K562 (cell line): ENCODE data around the gene JRKL. TPM values are rescaled to one million over a fixed set of nuclear protein-coding genes. Genes with fewer than 3 reads are reported as not detected.

Experiments used
- ATF4 ChIP-seq: fragments of 450-650 bp; formaldehyde crosslinking; IDR thresholded peaks from 2 replicates; pipeline ENCODE4 v1.4.0; 2022; ENCODE audit warnings: mild to moderate bottlenecking, moderate library complexity
- CBX1 ChIP-seq: sonication (generic); IDR thresholded peaks from 2 replicates; pipeline ENCODE4 v1.6.1; 2016; ENCODE audit warnings: antibody characterized with exemption, low read depth, mild to moderate bottlenecking
- GABPB2 ChIP-seq: fragments of 250-450 bp; sonication (Bioruptor Pico); conservative IDR thresholded peaks from 2 replicates; pipeline ENCODE4 v1.5.1; 2021; ENCODE audit warnings: mild to moderate bottlenecking
- KAT2B ChIP-seq: IDR thresholded peaks from one replicate; pipeline ENCODE4 v1.6.1; 2012; ENCODE audit warnings: low read depth, mild to moderate bottlenecking, control low read depth, inconsistent platforms, low read length, moderate library complexity
- KAT7 ChIP-seq: sonication (generic); formaldehyde crosslinking; IDR thresholded peaks from 2 replicates; pipeline ENCODE4 v1.8.0; 2022; ENCODE audit warnings: missing genetic modification reagents, mild to moderate bottlenecking, borderline replicate concordance
- NR3C1 ChIP-seq: sonication (generic); formaldehyde crosslinking; IDR thresholded peaks from 2 replicates; pipeline ENCODE4 v1.8.1; 2022; ENCODE audit warnings: missing genetic modification reagents
- TCF7 ChIP-seq: sonication (generic); IDR thresholded peaks from 2 replicates; pipeline ENCODE4 v1.6.1; 2016; ENCODE audit warnings: antibody characterized with exemption, borderline replicate concordance
- TRIM24 ChIP-seq, 2 experiments: fragments of 450-650 bp; IDR thresholded peaks; 2 replicates each; pipeline ENCODE4 v1.6.1; 2016
- U2AF1 ChIP-seq: fragments of 200-400 bp; formaldehyde crosslinking; optimal IDR thresholded peaks from 2 replicates; pipeline ENCODE3; 2017; ENCODE audit warnings: mild to moderate bottlenecking, low read depth, low read length, moderate library complexity
- ZBTB9 ChIP-seq: fragments of 450-650 bp; formaldehyde crosslinking; IDR thresholded peaks from 2 replicates; pipeline ENCODE4 v1.4.0; 2020; ENCODE audit warnings: mild to moderate bottlenecking, moderate library complexity
- ZNF318 ChIP-seq, 2 experiments: fragments of 450-650 bp; IDR thresholded peaks; 2 replicates each; pipeline ENCODE4 v1.6.1; 2016; ENCODE audit warnings: mild to moderate bottlenecking in 2 of 2, borderline replicate concordance in 1 of 2, low read depth in 1 of 2, moderate library complexity in 1 of 2
- ZNF586 ChIP-seq: fragments of 450-650 bp; formaldehyde crosslinking; conservative IDR thresholded peaks from 2 replicates; pipeline ENCODE4 v1.4.0; 2020; ENCODE audit warnings: mild to moderate bottlenecking, moderate library complexity
- ZNF740 ChIP-seq, 3 experiments: fragments of 200-800 bp in 1 of 3; sonication (Bioruptor generic) in 1 of 3; sonication (generic) in 1 of 3; formaldehyde crosslinking in 1 of 3; IDR thresholded peaks; 2 replicates each; pipeline versions ENCODE4 v1.6.1 to v1.8.0; 2016 to 2022; ENCODE audit warnings: mild to moderate bottlenecking in 2 of 3, missing compliant biosample characterization in 2 of 3, missing genetic modification characterization in 2 of 3, missing genetic modification reagents in 1 of 3
- polyA plus RNA-seq, 8 experiments: library from polyadenylated mRNA; depleted of rRNA in 4 of 8; stranded (reverse) in 5 of 8; unstranded in 3 of 8; fragments of >200 nt; fragmentation: Nextera tagmentation in 2 of 8; fragmentation: Illumina TruSeq in 1 of 8; extraction: Ambion mirVana in 2 of 8; extraction: Trizol in 1 of 8; gene quantifications; 2 replicates each; pipeline versions ENCODE4 v1.2.1 to v1.2.3, GENCODE V29; 2011 to 2014; ENCODE audit warnings: inconsistent platforms in 1 of 8, missing spikeins in 1 of 8
- total RNA-seq, 7 experiments: library from RNA; depleted of rRNA in 6 of 7; stranded (reverse); fragments of >200 nt in 6 of 7; fragmentation: Illumina TruSeq in 2 of 7; extraction: Trizol in 2 of 7; gene quantifications; 2 replicates each; pipeline versions ENCODE4 v1.2.1 to v1.2.3, GENCODE V29; 2011 to 2021; ENCODE audit warnings: low replicate concordance in 1 of 7

The JRKL gene
- total and polyA plus RNA-seq, 9 of the 15 experiments (the other 6 are each of a cell fraction or from before 2014, with no cell fraction given), result 4.5 to 14.8 (median 8.5) TPM

GRCh38 chr11:96388891-96389719 is 708 bp upstream of the JRKL start (continued):
- TF ChIP-seq ZNF318 (IDR thresholded peaks at IDR 0.05; ENCODE audit: borderline replicate concordance in 1 of 2, low read depth in 1 of 2), result no peak
- no peak for TF ChIP-seq NR3C1 (CRISPR knock-in tag)
- TF ChIP-seq U2AF1, result no peak
- no peak for TF ChIP-seq TCF7
- TF ChIP-seq CBX1, result no peak
- no peak for TF ChIP-seq KAT7 (CRISPR knock-in tag)
- TF ChIP-seq ATF4, result no peak
- TF ChIP-seq ZBTB9 (CRISPR knock-in tag), result 0 out of 2 replicates have a peak, but pooled peaks have one; percentile 54
- no peak for TF ChIP-seq ZNF740 (CRISPR knock-in tag; IDR thresholded peaks at IDR 0.05)
- no peak for TF ChIP-seq ZNF740 (tag; IDR thresholded peaks at IDR 0.05)
- no peak for TF ChIP-seq KAT2B
- TF ChIP-seq ZNF586 (CRISPR knock-in tag), result no peak
- no peak for TF ChIP-seq GABPB2 (CRISPR knock-in tag)
- TF ChIP-seq TRIM24 (IDR thresholded peaks at IDR 0.05), result no peak
